B cell (primary cell): ENCODE measurements around the gene MYOZ2. TPM values are rescaled to one million over a fixed set of nuclear protein-coding genes. Genes with fewer than 3 reads are reported as not detected.

Experiments
- ATAC-seq: fragments of 200-7000 bp; cut with Tn5 transposase; one replicate; pipeline ENCODE4 v1.10.0; 2021; ENCODE audit warnings: low read depth, mild to moderate bottlenecking, moderate number of reproducible peaks, moderate library complexity
- CTCF ChIA-PET: fragments of 350-600 bp; sonication (Branson Sonifier 250); formaldehyde crosslinking; loops from one replicate; lab custom pipeline; 2021; ENCODE audit warnings: antibody characterized with exemption, inconsistent platforms; lab: Charles Lee
- POLR2A ChIA-PET: fragments of 350-600 bp; sonication (Branson Sonifier 250); formaldehyde crosslinking; loops from one replicate; lab custom pipeline; 2021; ENCODE audit warnings: antibody characterized with exemption; lab: Charles Lee
- DNase-seq: peaks from one replicate; pipeline ENCODE4 v3.0.0; 2013
- H2AFZ ChIP-seq: 2 replicates; pipeline ENCODE4 v1.6.1; 2012; ENCODE audit warnings: mild to moderate bottlenecking, low read depth, low read length; ENCODE audit not compliant: insufficient read depth, poor library complexity, severe bottlenecking
- H3K27ac ChIP-seq, 2 donors: 1 replicate in 1 of 2; 2 replicates in 1 of 2; pipeline ENCODE4 v1.5.1; 2012 to 2013; ENCODE audit warnings: low read length in 2 of 2, mild to moderate bottlenecking in 2 of 2, moderate library complexity in 1 of 2
- H3K27me3 ChIP-seq, 4 experiments: fragments of 200-600 bp in 1 of 4; sonication (generic) in 1 of 4; replicated peaks in 1 of 4; 1 replicate in 2 of 4; 2 replicates in 2 of 4; pipeline versions ENCODE4 v1.6.1 to v1.7.0; 2013 to 2016; ENCODE audit warnings: low read length in 3 of 4, mild to moderate bottlenecking in 2 of 4, mixed read lengths in 1 of 4, moderate library complexity in 1 of 4; ENCODE audit not compliant: insufficient read depth in 4 of 4, control insufficient read depth in 3 of 4; ENCODE audit errors: control extremely low read depth in 1 of 4
- H3K36me3 ChIP-seq, 2 experiments: replicated peaks in 1 of 2; 1 replicate in 1 of 2; 2 replicates in 1 of 2; pipeline versions ENCODE4 v1.6.1 to v1.7.1; 2013; ENCODE audit warnings: low read length in 1 of 2; ENCODE audit not compliant: insufficient read depth in 2 of 2, control insufficient read depth in 1 of 2; ENCODE audit errors: control extremely low read depth in 1 of 2, extremely low read depth in 1 of 2
- H3K4me1 ChIP-seq, 2 donors: fragments of 200-600 bp in 1 of 2; sonication (generic) in 1 of 2; 1 replicate in 1 of 2; 2 replicates in 1 of 2; pipeline versions ENCODE4 v1.5.1 to v1.6.1; 2013 to 2017; ENCODE audit warnings: low read length in 2 of 2; ENCODE audit not compliant: control insufficient read depth in 2 of 2, insufficient read depth in 2 of 2
- H3K4me2 ChIP-seq: replicated peaks from 2 replicates; pipeline ENCODE3; 2012; ENCODE audit warnings: mild to moderate bottlenecking, low read depth, low read length; ENCODE audit not compliant: poor library complexity, severe bottlenecking
- H3K4me3 ChIP-seq, 5 experiments: fragments of 200-600 bp in 1 of 5; sonication (generic) in 1 of 5; 1 replicate in 3 of 5; 2 replicates in 2 of 5; pipeline versions ENCODE4 v1.5.1 to v1.7.0; 2011 to 2016; ENCODE audit warnings: low read length in 4 of 5, mild to moderate bottlenecking in 4 of 5, low read depth in 2 of 5, control low read depth in 1 of 5, moderate library complexity in 1 of 5; ENCODE audit not compliant: insufficient read depth in 1 of 5; ENCODE audit errors: control extremely low read depth in 1 of 5, extremely low read depth in 1 of 5
- H3K79me2 ChIP-seq: fragments of 200-600 bp; sonication (generic); one replicate; pipeline ENCODE4 v1.6.0; 2016; ENCODE audit warnings: low read length; ENCODE audit not compliant: control insufficient read depth, insufficient read depth
- H3K9ac ChIP-seq: fragments of 200-600 bp; sonication (generic); 2 replicates; pipeline ENCODE4 v1.6.1; 2017; ENCODE audit warnings: mild to moderate bottlenecking, low read length, moderate library complexity
- H3K9me3 ChIP-seq, 3 donors: one replicate each; pipeline versions ENCODE4 v1.6.1 to v1.7.1; 2013; ENCODE audit warnings: low read length in 2 of 3; ENCODE audit not compliant: control insufficient read depth in 2 of 3, insufficient read depth in 1 of 3; ENCODE audit errors: control extremely low read depth in 1 of 3
- H4K20me1 ChIP-seq: 2 replicates; pipeline ENCODE4 v1.6.0; 2012; ENCODE audit warnings: mild to moderate bottlenecking, low read length; ENCODE audit not compliant: insufficient read depth, control insufficient read depth, poor library complexity, severe bottlenecking
- H3K27ac Mint-ChIP-seq: one replicate; pipeline ENCODE4 v1.8.0; 2021; ENCODE audit warnings: mixed read lengths
- H3K27me3 Mint-ChIP-seq: one replicate; pipeline ENCODE4 v1.8.0; 2021; ENCODE audit warnings: mixed read lengths
- H3K4me1 Mint-ChIP-seq: one replicate; pipeline ENCODE4 v1.8.0; 2021; ENCODE audit warnings: mixed read lengths
- H3K4me3 Mint-ChIP-seq: one replicate; pipeline ENCODE4 v1.8.0; 2021; ENCODE audit warnings: mixed read lengths
- H3K9me3 Mint-ChIP-seq: one replicate; pipeline ENCODE4 v1.8.0; 2022; ENCODE audit warnings: mixed read lengths; ENCODE audit not compliant: insufficient read depth
- EZH2 ChIP-seq: IDR thresholded peaks from 2 replicates; pipeline ENCODE4 v1.6.1; 2012; ENCODE audit warnings: borderline replicate concordance, low read depth, mild to moderate bottlenecking, moderate library complexity, low read length; ENCODE audit not compliant: insufficient read depth, poor library complexity, severe bottlenecking
- WGBS: methylation state at CpG from one replicate; pipeline ENCODE4 v1.1.5; 2013; ENCODE audit warnings: missing lambda C conversion rate; ENCODE audit not compliant: insufficient coverage; 5-methylcytosine and 5-hydroxymethylcytosine counted together
- intact Hi-C: fragments of 100-400 bp; cut with micrococcal nuclease; formaldehyde crosslinking; loops from one replicate; pipeline ENCODE4 v1.10.0; 2022
- polyA plus RNA-seq: library from polyadenylated mRNA; depleted of rRNA; stranded (reverse); fragments of >200 nt; gene quantifications from 2 replicates; pipeline ENCODE4 v1.2.3, GENCODE V29; 2012
- total RNA-seq, 2 donors: library from RNA; stranded (reverse); fragments of 120-200 nt in 1 of 2; gene quantifications; 1 replicate in 1 of 2; 2 replicates in 1 of 2; pipeline versions ENCODE4 v1.2.3 to v1.2.4, GENCODE V29; 2013 to 2022
- TF ChIP-seq, protein P1 (sequence below): fragments of 200-600 bp; IDR thresholded peaks from one replicate; pipeline ENCODE4 v1.8.0; 2022; ENCODE audit warnings: antibody characterized with exemption, mild to moderate bottlenecking

The MYOZ2 gene
- total and polyA plus RNA-seq, 2 donors (not counting 1 experiment from before 2014, with no cell fraction given) = not detected

GRCh38 chr4:119105605-119106004, 30.0 kb upstream of the MYOZ2 start:
- WGBS = no CpG with 5 or more reads among the region's 1 CpG

DNA sequence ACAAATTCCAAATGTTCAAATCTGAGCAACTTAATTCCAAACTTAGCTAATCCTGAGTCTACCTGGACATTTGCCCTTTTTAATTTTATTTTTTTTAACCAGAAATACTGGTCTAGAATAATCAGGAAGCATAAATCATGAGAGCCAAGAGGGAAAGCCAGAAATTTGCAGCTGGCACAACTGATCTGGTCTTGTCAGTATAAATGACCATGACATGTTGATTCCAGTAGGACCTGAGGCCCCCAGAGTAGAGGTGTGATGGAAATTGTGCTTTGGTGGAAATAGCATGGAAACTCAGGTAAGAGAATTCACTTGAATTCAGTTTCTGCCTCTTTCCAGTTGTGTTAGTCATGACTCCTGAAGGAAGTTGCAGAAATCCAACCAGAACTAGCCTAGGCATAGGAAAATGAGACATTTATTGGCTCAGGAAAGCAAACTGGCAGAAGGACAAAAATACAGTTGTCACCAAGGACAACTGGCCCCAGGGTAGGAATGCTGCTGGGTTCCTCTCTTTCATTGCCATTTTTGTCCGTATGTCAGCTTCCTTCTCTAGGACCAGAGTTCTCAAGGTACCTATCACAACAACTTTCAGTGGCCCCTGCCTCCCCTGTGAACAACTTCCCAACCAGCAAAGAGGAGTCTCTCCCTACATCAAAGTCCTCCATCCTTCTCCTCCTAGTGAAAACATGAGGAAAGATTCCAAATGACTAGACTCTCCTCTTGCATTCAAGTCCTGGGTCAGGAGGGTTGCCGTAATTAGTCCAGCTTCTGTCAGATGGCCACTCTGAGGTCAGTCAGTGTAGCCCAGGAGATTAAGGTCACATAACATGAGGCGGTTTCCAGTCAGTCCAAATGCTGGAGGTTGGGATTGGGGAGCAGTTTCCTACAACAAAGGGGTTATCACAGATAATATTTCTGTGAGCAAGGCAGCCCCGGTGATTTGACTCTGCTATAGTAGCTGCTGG, 29.3 kb upstream of the MYOZ2 start:
- TF ChIP-seq EZH2 = no peak
- no peaks in the 10 kb centered on the region for H3K9me3 ChIP-seq
- no peaks in the 10 kb centered on the region for H3K27me3 Mint-ChIP-seq
- intact Hi-C loops = no loop called here
- H3K4me3 ChIP-seq = no peak overlapping the region
- ChIA-PET CTCF (no interaction called here), POLR2A (no interaction called here)
- H2AFZ ChIP-seq = no peak overlapping the region
- no peak overlapping the region for H3K4me3 Mint-ChIP-seq
- H3K36me3 ChIP-seq = no peaks in the 10 kb centered on the region
- H3K27ac ChIP-seq = no peak overlapping the region
- H3K79me2 ChIP-seq = no peaks in the 10 kb centered on the region
- H3K4me1 ChIP-seq = no peaks in the 10 kb centered on the region
- no peaks in the 10 kb centered on the region for H4K20me1 ChIP-seq
- ATAC-seq = no peak
- no peak overlapping the region for H3K27ac Mint-ChIP-seq
- 100% methylated on average over 2 of the region's 4 CpGs for WGBS
- DNase-seq = no peak
- no peaks in the 10 kb centered on the region for H3K9me3 Mint-ChIP-seq
- no peaks in the 10 kb centered on the region for H3K4me1 Mint-ChIP-seq
- no peak overlapping the region for H3K4me2 ChIP-seq
- H3K9ac ChIP-seq = no peak overlapping the region
- H3K27me3 ChIP-seq = no peaks in the 10 kb centered on the region

More at GRCh38 chr4:119105605-119106004, 30.0 kb upstream of the MYOZ2 start:
- no peaks in the 10 kb centered on the region for H3K9me3 ChIP-seq
- Mint-ChIP-seq H3K27ac (no peak overlapping the region), H3K4me3 (no peak overlapping the region), H3K4me1 (no peaks in the 10 kb centered on the region), H3K9me3 (no peaks in the 10 kb centered on the region), H3K27me3 (no peaks in the 10 kb centered on the region)
- intact Hi-C loops = no loop called here
- no peaks in the 10 kb centered on the region for H4K20me1 ChIP-seq
- no peak overlapping the region for H3K9ac ChIP-seq
- POLR2A ChIA-PET = no interaction called here
- peaks cover 0 to 1% (median 0%) of the 10 kb centered on the region in 4 experiments for H3K27me3 ChIP-seq
- ATAC-seq (no peak), DNase-seq (no peak)
- H3K4me2 ChIP-seq = no peak overlapping the region
- H3K27ac ChIP-seq = no peak overlapping the region
- no peaks in the 10 kb centered on the region for H3K4me1 ChIP-seq
- TF ChIP-seq EZH2 = no peak
- TF ChIP-seq, protein P1, sequence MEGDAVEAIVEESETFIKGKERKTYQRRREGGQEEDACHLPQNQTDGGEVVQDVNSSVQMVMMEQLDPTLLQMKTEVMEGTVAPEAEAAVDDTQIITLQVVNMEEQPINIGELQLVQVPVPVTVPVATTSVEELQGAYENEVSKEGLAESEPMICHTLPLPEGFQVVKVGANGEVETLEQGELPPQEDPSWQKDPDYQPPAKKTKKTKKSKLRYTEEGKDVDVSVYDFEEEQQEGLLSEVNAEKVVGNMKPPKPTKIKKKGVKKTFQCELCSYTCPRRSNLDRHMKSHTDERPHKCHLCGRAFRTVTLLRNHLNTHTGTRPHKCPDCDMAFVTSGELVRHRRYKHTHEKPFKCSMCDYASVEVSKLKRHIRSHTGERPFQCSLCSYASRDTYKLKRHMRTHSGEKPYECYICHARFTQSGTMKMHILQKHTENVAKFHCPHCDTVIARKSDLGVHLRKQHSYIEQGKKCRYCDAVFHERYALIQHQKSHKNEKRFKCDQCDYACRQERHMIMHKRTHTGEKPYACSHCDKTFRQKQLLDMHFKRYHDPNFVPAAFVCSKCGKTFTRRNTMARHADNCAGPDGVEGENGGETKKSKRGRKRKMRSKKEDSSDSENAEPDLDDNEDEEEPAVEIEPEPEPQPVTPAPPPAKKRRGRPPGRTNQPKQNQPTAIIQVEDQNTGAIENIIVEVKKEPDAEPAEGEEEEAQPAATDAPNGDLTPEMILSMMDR = no peak
- no peak overlapping the region for H3K4me3 ChIP-seq
- no peaks in the 10 kb centered on the region for H3K36me3 ChIP-seq
- no peaks in the 10 kb centered on the region for H3K79me2 ChIP-seq
- H2AFZ ChIP-seq = no peak overlapping the region
- CTCF ChIA-PET = no interaction called here
